Measurements from ENCODE around the gene ZEB1. TPM values are rescaled to one million over a fixed set of nuclear protein-coding genes. Genes with fewer than 3 reads are reported as not detected.

Gene ZEB1
- total and polyA plus RNA-seq, 12 donors: 10.6 to 125 (median 96.4) TPM

DNA sequence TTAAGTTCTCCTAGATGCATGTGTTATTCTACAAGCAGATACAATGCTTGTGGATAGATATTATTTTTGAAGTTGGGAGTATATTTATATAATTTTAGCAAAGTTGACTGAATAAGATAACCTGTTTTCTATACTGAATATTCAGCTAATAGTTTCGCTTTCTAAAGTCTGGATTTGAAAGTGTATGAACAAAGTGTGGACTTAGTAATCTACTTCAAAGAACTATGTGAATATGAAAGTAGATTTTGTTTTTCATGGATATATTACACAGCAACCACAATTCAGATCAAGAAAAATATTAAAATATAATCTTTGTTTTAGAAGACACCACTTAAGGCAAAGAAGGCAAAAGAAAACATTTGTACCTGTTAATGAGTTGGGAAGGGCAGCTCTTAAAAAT lies 78.8 kb downstream of the ZEB1 start:
- WGBS, 2 donors: 96 to 100% methylated on average over 1 of the region's 1 CpG
- intact Hi-C loops (cut with DNase I): loop anchor here in 3 of 10 donors (5.0 to 10.0 kb wide), 4 partner anchors 53 to 76 kb away; no protein-coding TSS in a partner anchor
- Histone ChIP-seq H3K27ac (peak overlapping the region in 6 of 10 donors; percentile 18 to 77 (median 60)), H3K36me3 (peaks cover 0 to 6% (median 0%) of the 10 kb centered on the region in 9 donors), H3K4me1 (peaks cover 0 to 90% (median 60%) of the 10 kb centered on the region in 9 donors), H3K9me3 (no peaks in the 10 kb centered on the region), H3K4me3 (no peak overlapping the region), H3K27me3 (no peaks in the 10 kb centered on the region)
- TF ChIP-seq, protein P1, sequence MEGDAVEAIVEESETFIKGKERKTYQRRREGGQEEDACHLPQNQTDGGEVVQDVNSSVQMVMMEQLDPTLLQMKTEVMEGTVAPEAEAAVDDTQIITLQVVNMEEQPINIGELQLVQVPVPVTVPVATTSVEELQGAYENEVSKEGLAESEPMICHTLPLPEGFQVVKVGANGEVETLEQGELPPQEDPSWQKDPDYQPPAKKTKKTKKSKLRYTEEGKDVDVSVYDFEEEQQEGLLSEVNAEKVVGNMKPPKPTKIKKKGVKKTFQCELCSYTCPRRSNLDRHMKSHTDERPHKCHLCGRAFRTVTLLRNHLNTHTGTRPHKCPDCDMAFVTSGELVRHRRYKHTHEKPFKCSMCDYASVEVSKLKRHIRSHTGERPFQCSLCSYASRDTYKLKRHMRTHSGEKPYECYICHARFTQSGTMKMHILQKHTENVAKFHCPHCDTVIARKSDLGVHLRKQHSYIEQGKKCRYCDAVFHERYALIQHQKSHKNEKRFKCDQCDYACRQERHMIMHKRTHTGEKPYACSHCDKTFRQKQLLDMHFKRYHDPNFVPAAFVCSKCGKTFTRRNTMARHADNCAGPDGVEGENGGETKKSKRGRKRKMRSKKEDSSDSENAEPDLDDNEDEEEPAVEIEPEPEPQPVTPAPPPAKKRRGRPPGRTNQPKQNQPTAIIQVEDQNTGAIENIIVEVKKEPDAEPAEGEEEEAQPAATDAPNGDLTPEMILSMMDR (IDR thresholded peaks at IDR 0.05): no peak
- DNase-seq (no peak), ATAC-seq (no peak)

- peak overlapping the region in 4 of 10 donors; percentile 0 to 10 (median 2) for H3K4me3 ChIP-seq
- ATAC-seq: peak in 1 of 8 donors; percentile 6
- no peaks in the 10 kb centered on the region for H3K27me3 ChIP-seq
- 82 to 93% methylated on average over 5 of the region's 5 CpGs for WGBS, 2 donors
- DNase-seq: no peak
- H3K27ac ChIP-seq: peak overlapping the region in 9 of 10 donors; percentile 21 to 77 (median 66)
- no peaks in the 10 kb centered on the region for H3K36me3 ChIP-seq
- intact Hi-C loops (cut with DNase I): loop anchor here in 3 of 10 donors (5.0 to 10.0 kb wide), 4 partner anchors 54 to 77 kb away; no protein-coding TSS in a partner anchor
- TF ChIP-seq, protein P1 (IDR thresholded peaks at IDR 0.05): no peak
- peaks cover 0 to 98% (median 72%) of the 10 kb centered on the region in 9 donors for H3K4me1 ChIP-seq
- H3K9me3 ChIP-seq: no peaks in the 10 kb centered on the region
These were observed 80.2 kb downstream of the ZEB1 start for GRCh38 chr10:31399171-31399570.

- Histone ChIP-seq H3K4me1 (peaks cover 0 to 98% (median 72%) of the 10 kb centered on the region in 9 donors), H3K36me3 (no peaks in the 10 kb centered on the region), H3K4me3 (peak overlapping the region in 4 of 10 donors; percentile 0 to 10 (median 2)), H3K9me3 (no peaks in the 10 kb centered on the region), H3K27me3 (no peaks in the 10 kb centered on the region), H3K27ac (peak overlapping the region in 8 of 10 donors; percentile 32 to 77 (median 68))
- intact Hi-C loops (cut with DNase I): loop anchor here in 3 of 10 donors (5.0 to 10.0 kb wide), 4 partner anchors 55 to 77 kb away; no protein-coding TSS in a partner anchor
- TF ChIP-seq, protein P1 (IDR thresholded peaks at IDR 0.05): no peak
- DNase-seq (peak; percentile 27 to 51), ATAC-seq (peak; percentile 78 to 98 (median 92))
These were observed 80.6 kb downstream of the ZEB1 start for GRCh38 chr10:31399631-31400030.

DNA sequence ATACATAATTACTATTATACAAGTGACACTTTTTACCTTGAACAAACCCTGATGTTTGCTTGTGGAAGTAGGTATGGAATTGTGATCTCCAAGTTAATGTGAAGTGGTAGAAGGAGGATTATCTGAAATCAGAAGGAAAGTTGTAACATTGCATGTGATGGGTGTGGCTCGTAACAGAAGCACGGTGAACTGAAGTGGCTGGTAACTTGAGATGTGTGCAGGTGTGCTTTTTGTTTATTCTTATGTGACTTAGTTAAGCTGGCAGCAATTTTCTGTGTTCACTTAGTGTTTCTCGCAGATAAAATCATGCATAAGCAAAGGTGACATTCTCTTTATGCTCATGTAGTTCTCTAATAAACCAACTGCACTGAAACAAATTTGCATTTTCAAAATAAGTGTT lies 82.3 kb downstream of the ZEB1 start:
- no peak for DNase-seq
- H3K4me3 ChIP-seq: no peak overlapping the region
- H3K9me3 ChIP-seq: peaks cover 0 to 8% (median 0%) of the 10 kb centered on the region in 11 donors
- intact Hi-C loops (cut with DNase I): no loop called here
- no peaks in the 10 kb centered on the region for H3K36me3 ChIP-seq
- WGBS, 2 donors: 55 to 68% methylated on average over 3 of the region's 3 CpGs
- H3K27ac ChIP-seq: peak overlapping the region in 4 of 10 donors; percentile 16 to 71 (median 50)
- no peak for ATAC-seq
- TF ChIP-seq, protein P1 (IDR thresholded peaks at IDR 0.05): no peak
- H3K4me1 ChIP-seq: peaks cover 2 to 89% (median 62%) of the 10 kb centered on the region in 9 donors
- H3K27me3 ChIP-seq: no peaks in the 10 kb centered on the region

All from heart right ventricle (tissue), 16 donors.